Measurements from ENCODE around the gene CYP24A1.

Gene CYP24A1

DNA sequence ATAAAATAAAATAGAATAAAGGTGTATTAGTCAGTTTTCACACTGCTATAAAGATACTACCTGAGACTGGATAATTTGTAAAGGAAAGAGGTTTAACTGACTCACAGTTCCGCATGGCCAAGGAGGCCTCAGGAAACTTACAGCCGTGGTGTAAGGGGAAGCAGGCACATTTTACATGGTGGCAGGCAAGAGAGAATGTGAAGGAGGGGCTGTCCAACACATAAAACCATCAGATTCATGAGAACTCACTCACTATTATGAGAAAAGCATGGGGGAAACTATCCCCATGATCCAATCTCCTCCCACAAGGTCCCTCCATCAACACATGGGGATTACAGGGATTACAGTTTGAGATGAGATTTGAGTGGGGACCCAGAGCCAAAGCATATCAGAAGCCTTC lies 62.3 kb downstream of the CYP24A1 start:
- DNase-seq (ENCODE audit: low spot score): no peak

DNA sequence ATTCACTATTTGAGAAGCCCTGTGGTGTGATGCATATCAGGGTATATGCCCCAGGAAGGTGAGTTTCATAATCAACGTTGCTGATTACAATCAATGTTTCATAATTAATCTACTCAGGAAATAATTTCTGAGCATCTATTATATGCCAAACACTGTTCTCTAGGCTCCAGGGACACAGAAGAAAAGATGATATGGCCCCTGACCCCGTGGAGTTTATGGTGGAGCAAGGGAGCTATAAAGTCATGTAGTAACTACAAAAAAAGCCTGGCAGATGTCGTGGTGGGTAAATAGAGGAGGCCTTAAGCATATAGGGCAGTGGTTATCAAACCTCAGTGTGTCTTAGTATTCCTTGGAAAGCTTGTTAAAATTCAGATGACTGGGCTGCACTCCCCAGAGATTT lies 63.3 kb downstream of the CYP24A1 start:
- no peak for DNase-seq (ENCODE audit: low spot score)

DNA sequence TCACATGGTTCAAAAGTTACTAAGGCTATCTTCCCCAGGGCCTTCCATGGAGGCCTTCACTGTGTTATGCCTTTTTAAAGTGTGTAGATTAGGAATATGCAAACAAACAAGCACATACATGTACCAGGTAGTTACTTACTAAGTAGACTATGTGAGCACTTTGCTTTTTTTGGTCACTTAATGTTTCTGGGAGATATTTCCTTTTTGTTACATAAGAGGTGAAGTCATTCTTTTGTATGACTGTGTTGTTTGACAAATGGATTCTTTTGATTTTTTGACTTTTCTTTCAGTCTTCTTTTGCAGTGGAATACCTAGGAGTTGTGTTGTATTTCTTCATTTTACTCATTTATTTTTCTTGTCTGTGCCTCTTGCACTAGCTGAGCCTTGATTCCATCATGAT lies 63.7 kb downstream of the CYP24A1 start:
- no peak for DNase-seq (ENCODE audit: low spot score)

DNA sequence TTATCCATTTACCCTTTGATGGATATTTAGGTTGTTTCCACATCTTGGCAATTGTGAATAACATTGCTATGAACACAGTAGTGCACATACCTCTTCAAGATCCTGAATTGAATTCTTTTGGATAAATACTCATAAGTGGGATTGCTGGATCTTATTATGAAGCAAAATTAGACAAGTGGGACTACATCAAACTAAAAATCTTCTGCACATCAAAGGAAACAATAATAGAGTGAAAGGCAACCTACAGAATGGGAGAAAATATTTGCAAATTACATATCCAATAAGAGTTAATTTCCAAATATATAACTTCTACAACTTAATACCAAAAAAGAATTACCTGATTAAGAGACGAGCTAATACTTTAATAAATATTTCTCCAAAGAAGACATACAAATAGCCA lies 65.0 kb downstream of the CYP24A1 start:
- no peak for DNase-seq (ENCODE audit: low spot score)

DNA sequence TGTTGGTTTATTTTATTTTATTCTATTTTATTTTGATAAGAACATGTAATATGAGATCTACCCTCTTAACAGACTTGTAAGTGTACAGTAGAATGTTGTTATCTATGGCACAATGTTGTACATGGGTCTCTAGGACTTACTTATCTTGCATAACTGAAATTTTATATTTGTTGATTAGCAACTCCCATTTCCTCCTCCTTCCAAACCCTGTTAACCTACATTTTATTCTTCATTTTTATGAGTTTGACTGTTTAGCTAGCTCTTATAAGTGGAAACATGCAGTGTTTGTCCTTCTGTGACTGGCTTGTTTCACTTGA lies 65.5 kb downstream of the CYP24A1 start:
- no peak for DNase-seq (ENCODE audit: low spot score)

DNA sequence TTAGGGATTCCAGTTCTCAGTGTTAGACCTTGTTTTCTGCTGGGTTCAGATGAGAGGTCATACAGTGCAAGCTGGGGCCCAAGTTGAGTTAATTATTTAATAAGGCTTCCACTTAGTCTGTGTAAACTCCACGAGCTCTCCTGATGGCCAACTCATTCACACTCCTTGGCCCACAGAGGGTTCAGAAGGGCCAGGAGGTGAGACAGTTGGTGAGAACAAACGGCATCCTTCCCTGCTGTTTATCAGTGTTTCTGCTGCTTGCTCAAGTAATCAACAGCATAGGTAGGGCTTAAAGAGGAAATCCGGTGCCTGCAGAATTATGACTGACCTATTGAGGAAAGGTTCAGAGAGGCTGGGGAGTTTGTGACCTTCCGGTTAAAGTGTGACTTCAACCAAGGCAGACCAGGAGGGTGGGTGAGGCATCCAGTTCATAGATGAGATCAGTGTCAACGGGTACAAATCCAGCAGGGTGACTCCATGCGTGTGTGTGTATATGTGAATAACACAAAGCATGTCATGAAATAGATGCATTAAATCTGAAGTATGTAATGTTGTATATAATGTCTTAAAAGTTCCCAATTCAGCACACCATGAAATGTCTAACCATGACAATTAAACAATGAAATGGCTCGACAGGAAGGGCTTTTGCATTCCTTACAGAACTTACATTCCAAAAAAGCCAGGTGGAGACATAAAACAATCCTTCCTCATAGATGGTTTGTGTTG lies 66.0 kb downstream of the CYP24A1 start:
- DNase-seq (ENCODE audit: low spot score): no peak

DNA sequence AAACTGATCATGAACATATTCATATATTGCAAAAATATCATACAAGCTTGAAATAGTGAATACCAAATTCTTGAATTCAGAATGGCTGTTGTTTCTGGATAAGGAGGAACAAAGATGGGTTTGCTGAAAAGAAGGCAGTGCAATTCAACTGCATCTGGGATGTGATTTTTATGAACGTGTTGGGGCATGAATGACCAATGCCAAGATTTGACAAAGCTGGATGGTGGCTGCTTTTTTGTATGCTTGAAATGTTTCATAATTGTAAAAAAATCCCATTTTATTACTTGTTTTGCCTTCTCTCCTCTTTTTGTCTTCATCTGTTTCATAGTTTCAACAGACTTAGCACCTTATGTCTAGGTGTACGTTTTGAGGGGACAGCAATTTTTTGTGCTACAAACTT lies 66.6 kb downstream of the CYP24A1 start:
- no peak for DNase-seq (ENCODE audit: low spot score)

DNA sequence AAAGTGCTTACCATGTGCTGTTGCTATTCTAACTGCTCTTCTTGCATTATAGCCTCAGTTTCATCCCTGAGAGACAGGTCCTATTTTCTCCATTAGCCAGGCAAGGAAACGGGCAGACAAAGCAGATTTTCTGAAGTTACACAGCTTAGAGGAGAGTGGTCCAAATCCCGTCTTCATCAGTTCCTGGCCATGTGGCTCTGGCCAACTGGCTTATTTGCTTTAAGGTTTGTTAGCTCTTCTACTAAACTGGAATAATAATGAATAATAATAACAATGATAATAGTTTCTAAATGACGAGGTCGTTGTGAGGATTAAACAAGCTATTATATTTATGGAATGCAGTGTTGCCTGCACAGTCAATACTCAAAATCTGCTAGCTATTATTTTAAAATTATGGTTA lies 67.6 kb downstream of the CYP24A1 start:
- DNase-seq (ENCODE audit: low spot score): no peak

DNA sequence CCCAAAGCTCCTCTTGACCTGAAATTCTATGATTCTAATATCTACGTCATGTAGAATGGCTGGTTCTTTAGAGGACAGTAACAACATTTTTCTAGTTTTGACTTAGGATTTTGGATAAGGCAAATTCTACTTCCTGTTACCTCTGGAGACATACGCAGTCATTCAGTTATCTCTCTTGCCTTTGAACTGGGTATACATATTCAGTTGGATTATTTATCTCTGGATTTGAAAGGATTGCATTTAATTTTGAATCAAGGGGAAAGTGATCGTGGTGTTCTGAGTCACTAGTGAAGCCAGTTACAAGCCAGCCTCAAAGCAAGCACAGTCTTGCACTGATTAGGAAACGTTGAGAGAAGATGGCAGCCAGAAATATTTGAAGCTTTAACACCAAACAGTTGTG lies 68.1 kb downstream of the CYP24A1 start:
- DNase-seq (ENCODE audit: low spot score): no peak

DNA sequence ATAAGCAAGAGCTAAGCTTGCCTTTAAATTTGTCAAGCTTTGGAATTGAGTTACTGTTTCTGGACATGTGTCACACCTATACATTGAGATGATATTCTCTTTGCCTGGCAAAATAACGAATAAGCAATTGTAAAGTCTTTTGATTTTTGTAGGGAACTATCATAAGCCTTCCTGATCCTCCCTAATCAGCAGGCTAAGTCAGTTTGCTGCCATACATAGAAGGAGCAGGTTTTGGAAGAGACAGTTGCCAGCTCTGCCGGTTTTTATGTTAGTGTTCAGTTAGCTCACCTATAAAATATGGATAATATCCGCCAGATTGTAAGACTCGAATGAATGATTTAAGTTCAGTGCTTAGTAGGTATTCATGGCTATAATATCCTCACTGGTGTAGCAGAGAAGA lies 69.0 kb downstream of the CYP24A1 start:
- no peak for DNase-seq (ENCODE audit: low spot score)

DNA sequence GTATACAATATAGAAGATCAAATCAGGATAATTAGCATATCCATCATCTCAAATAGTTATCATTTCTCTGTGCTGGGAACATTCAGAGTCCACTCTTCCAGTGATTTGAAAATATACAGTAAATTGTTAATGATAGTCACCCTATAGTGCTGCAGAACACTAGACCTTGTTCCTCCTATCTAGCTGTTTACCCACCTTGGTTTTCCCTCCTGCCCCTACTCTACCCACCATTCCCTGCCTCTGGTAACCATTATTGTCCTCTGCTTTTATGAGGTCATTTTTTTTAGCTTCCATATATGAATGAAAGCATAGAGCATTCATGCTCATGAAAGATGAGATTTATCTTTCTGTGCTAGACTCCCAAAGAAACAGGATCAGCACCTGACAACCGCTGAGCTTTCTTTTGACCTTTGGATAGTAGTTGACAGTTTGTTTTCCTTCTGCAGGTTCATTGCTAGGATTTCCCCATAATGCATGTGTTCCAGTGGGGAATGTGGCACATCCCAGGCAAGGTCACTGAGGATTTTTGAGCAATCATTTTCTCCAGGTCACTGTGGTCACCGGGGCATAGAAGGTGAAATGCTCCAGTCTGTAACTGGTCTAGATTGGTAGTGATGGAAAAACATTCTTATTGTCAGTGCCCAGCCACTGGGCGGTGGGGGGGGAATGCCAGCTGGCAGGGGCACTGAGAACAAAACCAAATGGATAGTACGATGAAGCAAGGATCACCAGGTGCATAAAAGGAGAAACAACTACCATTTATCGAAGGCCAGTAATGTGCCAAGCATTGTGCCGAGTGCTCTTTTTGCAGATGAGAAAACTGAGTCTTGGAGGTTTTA lies 69.8 kb downstream of the CYP24A1 start:
- DNase-seq (ENCODE audit: low spot score): no peak

Measured in AG08395 (cell line).